Adrenal gland (tissue), 5 donors: ENCODE measurements around the gene PMEPA1.

Experiments
- CTCF ChIP-seq, 6 experiments: fragments of 450-650 bp in 4 of 6; fragments of 200-600 bp in 2 of 6; sonication (generic) in 1 of 6; IDR thresholded peaks; 1 replicate in 5 of 6; 2 replicates in 1 of 6; pipeline versions ENCODE4 v1.5.1 to v1.8.0; 2016 to 2021; ENCODE audit warnings: antibody characterized with exemption in 6 of 6, mild to moderate bottlenecking in 2 of 6, moderate library complexity in 1 of 6
- POLR2A ChIP-seq, 2 donors: fragments of 450-650 bp; IDR thresholded peaks; one replicate each; pipeline ENCODE4 v1.6.1; 2017; ENCODE audit warnings: antibody characterized with exemption in 2 of 2, mild to moderate bottlenecking in 2 of 2, moderate library complexity in 1 of 2
- donor health status: DM: no; HTN: no; CAD: no.

DNA sequence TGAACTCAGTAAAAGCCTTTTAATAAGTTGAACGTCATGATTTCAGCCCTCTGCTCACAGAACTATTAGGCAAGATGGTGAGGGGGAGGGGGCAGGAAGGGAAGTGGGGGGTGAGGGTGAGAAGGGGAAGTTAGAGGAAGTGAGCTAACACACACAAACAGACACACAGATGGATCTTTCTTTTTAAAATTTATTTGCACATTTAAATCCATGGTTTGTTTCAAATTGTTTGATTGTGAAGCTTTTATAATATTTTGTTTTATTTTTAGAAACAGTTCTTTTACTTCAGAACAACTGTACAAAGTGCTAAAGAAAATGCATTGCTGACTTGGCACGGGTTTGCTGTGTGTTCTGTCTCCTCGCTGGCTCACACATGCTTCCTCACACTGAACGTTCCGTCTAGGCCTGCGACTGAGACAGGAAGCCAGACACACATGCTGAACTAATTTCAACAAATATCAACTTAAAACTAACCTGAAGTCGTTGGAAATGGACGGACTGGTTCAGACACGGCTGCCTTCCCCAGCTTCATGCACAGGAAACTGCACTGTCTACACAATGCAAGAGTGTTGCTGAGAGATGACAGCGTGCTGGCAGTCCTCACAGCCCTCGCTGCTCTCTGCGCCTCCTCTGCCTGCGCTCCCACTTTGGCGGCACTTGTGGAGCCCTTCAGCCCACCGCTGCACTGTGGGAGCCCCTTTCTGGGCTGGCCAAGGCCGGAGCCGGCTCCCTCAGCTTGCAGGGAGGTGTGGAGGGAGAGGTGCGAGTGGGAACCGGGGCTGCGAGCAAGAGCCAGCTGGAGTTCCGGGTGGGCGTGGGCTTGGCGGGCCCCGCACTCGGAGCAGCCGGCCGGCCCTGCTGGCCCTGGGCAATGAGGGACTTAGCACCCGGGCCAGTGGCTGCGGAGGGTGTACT lies 81.5 kb downstream of the PMEPA1 start:
- TF ChIP-seq CTCF (IDR thresholded peaks at IDR 0.05): no peak
- no peak for TF ChIP-seq POLR2A (IDR thresholded peaks at IDR 0.05)
